Measurements from ENCODE around the gene CA11. TPM values are rescaled to one million over a fixed set of nuclear protein-coding genes. Genes with fewer than 3 reads are reported as not detected.

Gene CA11
- total RNA-seq, 1 donor from 2014 or later, result 46.2 TPM

GRCh38 chr19:48629599-48630295, 16.2 kb downstream of the CA11 start:
- peak; percentile 85 for DNase-seq (ENCODE audit: low spot score)

GRCh38 chr19:48629297-48629598, 16.7 kb downstream of the CA11 start:
- no peak for DNase-seq (ENCODE audit: low spot score)

GRCh38 chr19:48628486-48629296, 17.3 kb downstream of the CA11 start:
- DNase-seq (ENCODE audit: low spot score), result no peak

- DNase-seq (ENCODE audit: low spot score), result no peak
Observed at GRCh38 chr19:48627865-48628314, 18.1 kb downstream of the CA11 start.

- DNase-seq (ENCODE audit: low spot score), result no peak
Observed at GRCh38 chr19:48627201-48627864, 18.7 kb downstream of the CA11 start.

- no peak for DNase-seq (ENCODE audit: low spot score)
Observed at GRCh38 chr19:48625891-48626327, 20.1 kb downstream of the CA11 start.

- DNase-seq (ENCODE audit: low spot score), result no peak
Observed at GRCh38 chr19:48624791-48625723, 20.9 kb downstream of the CA11 start.

- peak; percentile 97 for DNase-seq (ENCODE audit: low spot score)
Observed at GRCh38 chr19:48624067-48624594, 21.9 kb downstream of the CA11 start.

GRCh38 chr19:48623556-48624066, 22.4 kb downstream of the CA11 start:
- no peak for DNase-seq (ENCODE audit: low spot score)

GRCh38 chr19:48619692-48620585, 26.0 kb downstream of the CA11 start:
- no peak for DNase-seq (ENCODE audit: low spot score)

- peak; percentile 99 for DNase-seq (ENCODE audit: low spot score)
Observed at GRCh38 chr19:48618916-48619691, 26.9 kb downstream of the CA11 start, which contains the start of the genes RPL18 and SPHK2. Gene RPL18, minus strand, starts transcription at chr19:48619178. Its CDS starts 35 bp downstream, at chr19:48619143. Gene SPHK2, plus strand, starts transcription at chr19:48619506. Its CDS starts 1,009 bp downstream, at chr19:48620515.

GRCh38 chr19:48618278-48618915, 27.6 kb downstream of the CA11 start:
- no peak for DNase-seq (ENCODE audit: low spot score)

- DNase-seq (ENCODE audit: low spot score), result no peak
Observed at GRCh38 chr19:48617146-48617937, 28.6 kb downstream of the CA11 start.

- no peak for DNase-seq (ENCODE audit: low spot score)
Observed at GRCh38 chr19:48616491-48617056, 29.4 kb downstream of the CA11 start.

- DNase-seq (ENCODE audit: low spot score), result no peak
Observed at GRCh38 chr19:48616041-48616436, 29.9 kb downstream of the CA11 start.

- no peak for DNase-seq (ENCODE audit: low spot score)
Observed at GRCh38 chr19:48615231-48616040, 30.6 kb downstream of the CA11 start.
